Cardiac fibroblast (primary cell): Measurements from ENCODE around the gene FAM133A.
A peak's percentile ranks its signal among the peaks of the same experiment; 100 is the strongest.

Source experiments
- DNase-seq, 2 donors: peaks; one replicate each; pipeline versions ENCODE4 v3.0.0 to v3.0.0-alpha.2; 2010; ENCODE audit warnings: low read depth in 2 of 2
- H3K4me3 ChIP-seq, 2 donors: replicated peaks in 1 of 2; 1 replicate in 1 of 2; 2 replicates in 1 of 2; pipeline ENCODE4 v1.5.1; 2011; ENCODE audit warnings: low read depth in 2 of 2, low read length in 2 of 2, mild to moderate bottlenecking in 2 of 2, moderate library complexity in 1 of 2
- CTCF ChIP-seq: IDR thresholded peaks from one replicate; pipeline ENCODE4 v1.5.1; 2011; ENCODE audit warnings: low read depth, mild to moderate bottlenecking, low read length, inconsistent platforms

FAM133A gene

GRCh38 chrX:93673869-93674271 is at the start of gene FAM133A:
TSS of gene FAM133A (plus strand) at chrX:93674206. CDS start at chrX:93709420, 35,214 bp downstream.
- DNase-seq = peak; percentile 15 to 27
- no peak for TF ChIP-seq CTCF
- peak within 1 kb of the TSS; percentile 51 to 57 for H3K4me3 ChIP-seq

GRCh38 chrX:93637591-93637990 is 36.4 kb upstream of the FAM133A start:
- no peak for DNase-seq
- no peak for TF ChIP-seq CTCF
- H3K4me3 ChIP-seq = no peak overlapping the region

GRCh38 chrX:93649381-93649780 is 24.6 kb upstream of the FAM133A start:
- no peak overlapping the region for H3K4me3 ChIP-seq
- DNase-seq = no peak
- no peak for TF ChIP-seq CTCF

GRCh38 chrX:93660575-93660974 is 13.4 kb upstream of the FAM133A start:
- H3K4me3 ChIP-seq = no peak overlapping the region
- TF ChIP-seq CTCF = no peak
- no peak for DNase-seq

- H3K4me3 ChIP-seq = peak within 1 kb of the TSS; percentile 51 to 57
- DNase-seq = peak; percentile 63 to 71
- no peak for TF ChIP-seq CTCF
Observed at GRCh38 chrX:93673056-93673868, 744 bp upstream of the FAM133A start, which contains the start of gene NAP1L3. TSS of gene NAP1L3 (minus strand) at chrX:93673578. CDS start at chrX:93673304, 274 bp downstream.

- DNase-seq = no peak
- no peak for TF ChIP-seq CTCF
- no peak overlapping the region for H3K4me3 ChIP-seq
Observed at GRCh38 chrX:93695981-93696380, 22.0 kb downstream of the FAM133A start.

GRCh38 chrX:93703701-93704100 is 29.7 kb downstream of the FAM133A start:
- H3K4me3 ChIP-seq = no peak overlapping the region
- no peak for TF ChIP-seq CTCF
- no peak for DNase-seq
